Lower lobe of right lung (tissue), 2 donors: ENCODE results near the gene GPD2. TPM values are rescaled to one million over a fixed set of nuclear protein-coding genes. Genes with fewer than 3 reads are reported as not detected.

ENCODE experiments used
- ATAC-seq, 2 donors: fragments of 200-7000 bp; cut with Tn5 transposase; one replicate each; pipeline ENCODE4 v1.9.1; 2020 to 2022; ENCODE audit warnings: mild to moderate bottlenecking in 2 of 2, moderate library complexity in 2 of 2
- DNase-seq: peaks from one replicate; pipeline ENCODE4 v3.0.0-alpha.2; 2020
- H3K27ac ChIP-seq: fragments of 200-600 bp; one replicate; pipeline ENCODE4 v1.8.0; 2022
- H3K27me3 ChIP-seq: fragments of 200-600 bp; one replicate; pipeline ENCODE4 v1.8.0; 2022; ENCODE audit warnings: low read depth
- H3K36me3 ChIP-seq: fragments of 200-600 bp; one replicate; pipeline ENCODE4 v1.8.0; 2022; ENCODE audit warnings: mild to moderate bottlenecking
- H3K4me1 ChIP-seq: fragments of 200-600 bp; one replicate; pipeline ENCODE4 v1.8.0; 2022
- H3K4me3 ChIP-seq: fragments of 200-600 bp; one replicate; pipeline ENCODE4 v1.8.0; 2022; ENCODE audit warnings: mild to moderate bottlenecking
- H3K9me3 ChIP-seq: fragments of 200-600 bp; one replicate; pipeline ENCODE4 v1.8.0; 2022
- intact Hi-C: fragments of 100-400 bp; cut with DNase I; formaldehyde crosslinking; loops from one replicate; pipeline ENCODE4 v1.11.0; 2022
- total RNA-seq: library from RNA; stranded (reverse); fragmentation: NEBNext Ultra II Directional; extraction: Animal tissue kit (Norgen Biotek cat#: 25700); gene quantifications from one replicate; pipeline ENCODE4 v1.2.1, GENCODE V29; 2021
- TF ChIP-seq, protein P1 (sequence below): fragments of 200-600 bp; IDR thresholded peaks from one replicate; pipeline ENCODE4 v1.8.0; 2022; ENCODE audit warnings: antibody characterized with exemption, mild to moderate bottlenecking
- donor health status: DM: no; HTN: yes; CAD: no; lungs with severe emphysema.

GPD2 gene
- total RNA-seq, 1 donor from 2014 or later: 50.4 TPM

DNA sequence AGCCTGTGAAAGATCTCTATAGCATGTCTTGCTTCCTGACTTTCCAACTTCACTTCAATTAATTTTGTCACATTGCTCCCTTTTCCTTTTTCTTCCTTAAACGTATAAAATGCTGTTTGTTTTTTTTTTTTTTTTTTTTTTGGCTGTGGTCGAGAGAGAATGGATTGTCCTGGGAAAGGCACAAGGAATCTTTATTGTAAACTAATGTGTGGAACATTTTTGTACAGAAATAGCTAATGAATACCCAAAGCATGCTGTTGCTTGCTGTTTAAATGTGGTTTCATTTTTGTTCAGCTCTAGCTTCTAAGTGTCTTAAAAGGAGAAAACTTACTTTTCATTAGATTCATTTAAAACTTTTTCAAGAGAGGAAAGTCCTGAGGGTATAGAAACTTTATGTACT lies 105.5 kb downstream of the GPD2 start:
- ATAC-seq (no peak), DNase-seq (no peak)
- no peak overlapping the region for H3K4me3 ChIP-seq
- TF ChIP-seq, protein P1, sequence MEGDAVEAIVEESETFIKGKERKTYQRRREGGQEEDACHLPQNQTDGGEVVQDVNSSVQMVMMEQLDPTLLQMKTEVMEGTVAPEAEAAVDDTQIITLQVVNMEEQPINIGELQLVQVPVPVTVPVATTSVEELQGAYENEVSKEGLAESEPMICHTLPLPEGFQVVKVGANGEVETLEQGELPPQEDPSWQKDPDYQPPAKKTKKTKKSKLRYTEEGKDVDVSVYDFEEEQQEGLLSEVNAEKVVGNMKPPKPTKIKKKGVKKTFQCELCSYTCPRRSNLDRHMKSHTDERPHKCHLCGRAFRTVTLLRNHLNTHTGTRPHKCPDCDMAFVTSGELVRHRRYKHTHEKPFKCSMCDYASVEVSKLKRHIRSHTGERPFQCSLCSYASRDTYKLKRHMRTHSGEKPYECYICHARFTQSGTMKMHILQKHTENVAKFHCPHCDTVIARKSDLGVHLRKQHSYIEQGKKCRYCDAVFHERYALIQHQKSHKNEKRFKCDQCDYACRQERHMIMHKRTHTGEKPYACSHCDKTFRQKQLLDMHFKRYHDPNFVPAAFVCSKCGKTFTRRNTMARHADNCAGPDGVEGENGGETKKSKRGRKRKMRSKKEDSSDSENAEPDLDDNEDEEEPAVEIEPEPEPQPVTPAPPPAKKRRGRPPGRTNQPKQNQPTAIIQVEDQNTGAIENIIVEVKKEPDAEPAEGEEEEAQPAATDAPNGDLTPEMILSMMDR: no peak
- no peak overlapping the region for H3K27ac ChIP-seq
- H3K27me3 ChIP-seq: no peaks in the 10 kb centered on the region
- intact Hi-C loops: no loop called here
- H3K4me1 ChIP-seq: peaks cover 8% of the 10 kb centered on the region
- H3K9me3 ChIP-seq: no peaks in the 10 kb centered on the region
- no peaks in the 10 kb centered on the region for H3K36me3 ChIP-seq

DNA sequence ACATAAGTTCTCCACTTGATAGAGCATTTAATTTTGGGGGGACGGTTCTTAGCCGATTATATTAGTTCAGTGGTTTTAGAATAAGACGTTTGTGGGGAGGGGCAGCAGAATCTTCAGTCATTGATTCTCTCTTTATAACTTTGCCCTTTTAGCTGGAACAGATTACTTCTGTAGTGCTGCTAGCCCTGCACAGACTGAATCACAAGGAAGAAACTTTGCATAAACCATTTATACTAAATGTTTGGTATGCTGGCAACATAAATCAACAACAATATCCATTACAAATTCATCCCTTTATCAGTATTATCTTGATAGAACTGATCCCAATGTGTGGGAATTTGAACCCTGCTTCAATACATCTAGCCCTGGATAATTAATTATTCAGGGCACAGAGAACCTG lies 112.2 kb downstream of the GPD2 start:
- no peak for ATAC-seq
- DNase-seq: no peak
- intact Hi-C loops: no loop called here
- Histone ChIP-seq H3K27ac (no peak overlapping the region), H3K36me3 (peaks cover 14% of the 10 kb centered on the region), H3K27me3 (no peaks in the 10 kb centered on the region), H3K4me3 (no peak overlapping the region), H3K4me1 (no peaks in the 10 kb centered on the region), H3K9me3 (no peaks in the 10 kb centered on the region)
- TF ChIP-seq, protein P1: no peak

DNA sequence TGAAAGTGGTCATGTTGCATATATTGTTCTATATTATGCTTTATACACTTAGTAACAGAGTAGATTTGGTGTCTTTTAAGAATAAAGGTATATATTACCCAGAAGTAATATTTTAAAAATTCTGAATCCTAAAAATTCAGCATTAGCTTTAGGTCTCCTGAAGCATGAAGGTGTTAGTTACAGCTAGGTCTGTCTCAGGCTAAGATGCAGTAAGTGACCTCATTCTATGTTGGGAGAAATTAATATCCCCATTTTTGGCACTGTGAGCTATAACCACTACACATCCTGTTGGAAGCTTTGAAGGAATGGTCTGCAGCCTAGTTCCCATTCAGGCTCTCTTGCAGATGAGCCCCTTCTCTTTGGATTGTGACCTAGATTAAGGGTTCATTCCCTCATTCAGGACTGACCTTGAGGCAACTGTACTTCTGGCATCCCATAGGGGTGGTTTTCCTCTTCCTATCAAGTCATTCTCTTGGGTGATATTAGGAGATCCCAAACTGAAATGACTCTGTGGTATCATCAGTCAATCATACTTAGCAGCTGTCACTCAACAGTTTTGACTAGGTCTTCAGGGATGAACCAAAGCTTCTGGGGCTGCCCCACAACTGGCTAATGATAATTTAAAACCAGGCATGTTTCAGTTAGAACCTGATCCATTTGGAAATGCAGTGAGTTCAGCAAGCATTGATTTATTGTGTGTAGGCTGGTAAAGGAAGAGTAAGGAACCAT lies 117.7 kb downstream of the GPD2 start:
- Histone ChIP-seq H3K27me3 (no peaks in the 10 kb centered on the region), H3K4me3 (no peak overlapping the region), H3K36me3 (peaks cover 28% of the 10 kb centered on the region), H3K4me1 (no peaks in the 10 kb centered on the region), H3K9me3 (no peaks in the 10 kb centered on the region), H3K27ac (no peak overlapping the region)
- ATAC-seq (no peak), DNase-seq (no peak)
- TF ChIP-seq, protein P1: no peak
- intact Hi-C loops: no loop called here

DNA sequence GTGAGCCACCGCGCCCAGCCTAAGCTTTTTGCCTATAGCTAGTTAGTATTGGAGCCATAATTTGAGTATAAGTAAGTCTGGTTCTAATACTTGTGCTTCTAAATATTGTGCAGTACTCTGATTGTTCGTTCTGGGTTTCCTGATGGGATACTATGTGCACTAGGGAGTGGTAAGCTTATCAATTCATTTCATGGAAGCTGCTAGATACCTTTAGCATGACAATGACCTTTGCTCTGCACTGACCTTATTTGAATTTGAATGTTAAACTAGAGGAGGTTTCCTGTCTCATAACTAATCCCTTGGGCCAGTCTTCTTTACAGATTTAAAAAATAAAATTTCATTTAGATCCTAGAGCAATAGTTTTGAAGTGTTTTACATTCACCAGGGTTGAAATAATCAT lies 125.1 kb downstream of the GPD2 start:
- Histone ChIP-seq H3K4me1 (no peaks in the 10 kb centered on the region), H3K9me3 (no peaks in the 10 kb centered on the region), H3K27ac (no peak overlapping the region), H3K4me3 (no peak overlapping the region), H3K36me3 (peaks cover 13% of the 10 kb centered on the region), H3K27me3 (no peaks in the 10 kb centered on the region)
- TF ChIP-seq, protein P1: no peak
- intact Hi-C loops: no loop called here
- ATAC-seq (no peak), DNase-seq (no peak)

DNA sequence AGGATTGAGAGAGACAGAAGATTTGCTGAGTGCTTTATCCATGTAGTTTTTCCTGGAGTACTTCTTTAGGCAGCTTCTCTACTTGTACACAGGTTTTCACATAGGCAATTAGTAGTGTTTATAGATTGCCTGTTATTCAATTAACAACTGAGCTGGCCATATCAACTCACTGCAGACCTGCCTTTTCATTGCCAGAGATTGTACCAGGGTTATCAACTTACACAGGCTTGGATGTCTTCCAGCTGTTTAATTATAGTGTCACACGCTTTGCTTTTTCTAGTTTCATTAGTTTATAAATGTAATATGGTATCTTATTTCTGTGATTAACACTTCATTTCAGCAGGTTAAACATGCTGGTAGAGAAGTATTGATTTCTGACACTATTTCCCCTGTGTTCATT lies 125.9 kb downstream of the GPD2 start:
- peaks cover 13% of the 10 kb centered on the region for H3K36me3 ChIP-seq
- no peaks in the 10 kb centered on the region for H3K4me1 ChIP-seq
- TF ChIP-seq, protein P1: no peak

More for the DNA sequence above, 125.9 kb downstream of the GPD2 start:
- no peak overlapping the region for H3K27ac ChIP-seq
- no peak for DNase-seq
- intact Hi-C loops: no loop called here
- H3K4me3 ChIP-seq: no peak overlapping the region
- no peak for ATAC-seq
- no peaks in the 10 kb centered on the region for H3K27me3 ChIP-seq
- H3K9me3 ChIP-seq: no peaks in the 10 kb centered on the region
